ENCODE measurements around the gene HTRA1.

GRCh38 chr10:122526892-122527291 is 65.5 kb downstream of the HTRA1 start:
- TF ChIP-seq POLR2A (IDR thresholded peaks at IDR 0.05): no peak
- TF ChIP-seq, protein P1, sequence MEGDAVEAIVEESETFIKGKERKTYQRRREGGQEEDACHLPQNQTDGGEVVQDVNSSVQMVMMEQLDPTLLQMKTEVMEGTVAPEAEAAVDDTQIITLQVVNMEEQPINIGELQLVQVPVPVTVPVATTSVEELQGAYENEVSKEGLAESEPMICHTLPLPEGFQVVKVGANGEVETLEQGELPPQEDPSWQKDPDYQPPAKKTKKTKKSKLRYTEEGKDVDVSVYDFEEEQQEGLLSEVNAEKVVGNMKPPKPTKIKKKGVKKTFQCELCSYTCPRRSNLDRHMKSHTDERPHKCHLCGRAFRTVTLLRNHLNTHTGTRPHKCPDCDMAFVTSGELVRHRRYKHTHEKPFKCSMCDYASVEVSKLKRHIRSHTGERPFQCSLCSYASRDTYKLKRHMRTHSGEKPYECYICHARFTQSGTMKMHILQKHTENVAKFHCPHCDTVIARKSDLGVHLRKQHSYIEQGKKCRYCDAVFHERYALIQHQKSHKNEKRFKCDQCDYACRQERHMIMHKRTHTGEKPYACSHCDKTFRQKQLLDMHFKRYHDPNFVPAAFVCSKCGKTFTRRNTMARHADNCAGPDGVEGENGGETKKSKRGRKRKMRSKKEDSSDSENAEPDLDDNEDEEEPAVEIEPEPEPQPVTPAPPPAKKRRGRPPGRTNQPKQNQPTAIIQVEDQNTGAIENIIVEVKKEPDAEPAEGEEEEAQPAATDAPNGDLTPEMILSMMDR (IDR thresholded peaks at IDR 0.05): no peak

Data from testis (tissue), 2 donors.